HG03565 (cell line): ENCODE data around the gene ANKRD44.

Experiments used
- ATAC-seq: cut with Tn5 transposase; IDR thresholded peaks from one replicate; pipeline ENCODE4 v1.9.1; 2021; ENCODE audit warnings: mild to moderate bottlenecking, moderate library complexity; ENCODE audit not compliant: unreplicated experiment

ANKRD44 gene

GRCh38 chr2:197265036-197265435 lies 45.5 kb downstream of the ANKRD44 start:
- ATAC-seq = no peak

DNA sequence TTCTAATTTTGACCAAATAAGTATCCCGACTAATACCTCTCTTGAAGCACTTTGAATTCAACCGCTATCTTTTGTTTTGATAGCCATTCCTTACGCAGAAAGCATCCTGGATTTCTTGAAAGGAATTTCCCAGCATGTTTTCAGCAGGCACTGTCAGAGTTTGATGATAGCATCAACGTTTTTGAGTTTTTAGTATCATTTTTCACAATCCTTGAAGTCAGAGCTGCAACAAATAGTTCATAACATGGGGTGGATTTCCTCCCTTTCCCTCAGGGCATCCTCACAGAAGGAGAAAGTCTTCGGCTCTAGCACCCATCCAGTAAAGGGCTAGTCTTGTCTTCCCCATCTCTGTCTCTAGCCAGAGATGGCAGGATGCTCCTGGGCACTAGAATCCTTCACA lies 46.2 kb downstream of the ANKRD44 start:
- no peak for ATAC-seq

DNA sequence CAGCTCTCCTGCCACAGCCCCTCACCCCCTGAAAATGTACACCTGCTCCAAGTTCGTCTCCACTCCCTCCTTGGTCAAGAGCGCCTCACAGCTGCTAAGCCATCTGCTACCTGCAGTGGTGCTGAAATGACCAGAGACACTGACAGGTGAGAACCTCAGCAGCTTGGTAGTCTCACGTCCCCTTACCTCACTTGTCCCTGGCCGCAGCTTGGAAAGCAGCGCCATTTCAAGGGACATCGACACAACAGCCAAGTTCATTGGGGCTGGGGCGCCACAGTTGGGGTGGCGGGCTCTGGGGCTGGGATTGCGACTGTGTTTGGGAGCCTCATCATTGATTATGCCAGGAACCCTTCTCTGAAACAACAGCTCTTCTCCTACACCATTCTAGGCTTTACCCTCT lies 47.5 kb downstream of the ANKRD44 start:
- no peak for ATAC-seq

GRCh38 chr2:197261808-197262226 lies 48.8 kb downstream of the ANKRD44 start:
- ATAC-seq = peak; percentile 53

- ATAC-seq = no peak
These were observed 51.0 kb downstream of the ANKRD44 start for GRCh38 chr2:197259470-197259999.

DNA sequence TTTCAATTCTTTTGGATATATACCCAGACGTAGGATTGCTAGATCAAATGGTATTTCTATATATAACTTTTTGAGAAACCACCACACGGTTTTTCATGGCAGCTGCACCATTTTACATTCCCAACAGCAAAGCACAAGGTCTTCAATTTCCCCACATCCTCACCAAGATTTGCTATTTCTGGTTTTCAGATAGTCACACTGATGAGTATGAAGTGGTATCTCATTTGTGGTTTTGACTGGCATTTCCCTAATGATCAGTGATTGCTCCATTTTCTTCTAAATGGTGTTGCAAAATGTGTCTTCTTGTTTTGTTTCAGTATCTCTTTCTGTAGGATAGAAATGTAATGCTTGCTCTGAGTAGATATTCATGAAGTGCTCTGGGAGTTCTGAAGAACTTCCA lies 52.0 kb downstream of the ANKRD44 start:
- ATAC-seq = no peak

- ATAC-seq = no peak
These were observed 53.9 kb downstream of the ANKRD44 start for GRCh38 chr2:197256547-197257170.

DNA sequence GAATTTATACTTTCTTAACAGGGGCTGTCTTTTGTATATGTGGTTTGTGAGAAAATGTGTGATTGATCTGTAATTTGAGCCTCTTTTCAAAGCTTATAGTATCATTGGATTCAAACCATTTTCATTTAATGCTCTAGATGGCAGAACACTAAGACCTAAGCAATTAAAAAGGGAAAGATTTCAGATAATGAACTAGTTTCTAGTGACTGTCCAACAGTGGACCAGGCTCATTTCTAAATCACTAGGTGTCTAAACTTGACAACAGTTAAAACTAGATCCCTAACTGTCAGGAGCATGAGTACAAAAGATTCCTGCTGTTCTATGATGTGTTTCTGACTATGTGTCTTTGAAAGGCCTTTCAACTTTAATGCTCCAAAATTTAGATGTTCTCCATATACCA lies 54.6 kb downstream of the ANKRD44 start:
- ATAC-seq = no peak

- ATAC-seq = peak; percentile 89
These were observed 55.0 kb downstream of the ANKRD44 start for GRCh38 chr2:197255543-197255942.

- ATAC-seq = peak; percentile 10
These were observed 55.6 kb downstream of the ANKRD44 start for GRCh38 chr2:197254776-197255530.

- no peak for ATAC-seq
These were observed 59.0 kb downstream of the ANKRD44 start for GRCh38 chr2:197251576-197251975.

DNA sequence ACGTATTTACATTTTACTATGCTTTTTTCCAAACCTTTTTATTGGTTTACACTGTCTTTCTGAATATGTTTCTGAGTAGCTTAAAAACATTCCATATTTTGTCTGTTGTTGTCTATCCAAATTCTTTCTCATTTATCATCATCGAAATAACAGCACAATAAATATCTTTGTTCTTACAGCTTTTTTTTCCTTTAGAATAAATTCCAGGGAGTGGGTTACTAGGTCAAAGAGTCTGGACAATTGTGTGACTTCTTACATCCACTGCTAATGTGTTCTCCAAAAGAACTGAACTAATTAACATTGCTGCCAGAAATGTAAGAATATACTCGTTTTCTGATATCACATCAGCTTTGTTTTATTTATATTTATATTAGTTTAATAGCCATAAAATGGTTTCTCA lies 59.4 kb downstream of the ANKRD44 start:
- no peak for ATAC-seq

DNA sequence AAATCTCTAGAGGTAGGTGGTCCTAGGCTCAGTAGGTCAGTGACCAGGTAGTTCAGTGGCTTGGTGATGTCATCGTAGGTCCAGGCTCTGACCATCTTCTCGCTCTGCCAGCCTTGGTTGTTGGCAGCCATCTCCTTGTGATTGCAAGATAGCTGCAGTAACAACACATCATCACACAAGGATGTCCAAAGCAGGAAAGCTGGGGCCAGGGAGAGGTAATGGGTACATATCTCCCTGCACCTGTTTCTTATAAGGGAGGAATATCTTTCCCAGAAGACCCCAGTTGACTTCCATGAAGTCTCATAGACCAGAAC lies 60.5 kb downstream of the ANKRD44 start:
- ATAC-seq = no peak

- no peak for ATAC-seq
These were observed 61.0 kb downstream of the ANKRD44 start for GRCh38 chr2:197249381-197250083.

- ATAC-seq = no peak
These were observed 62.0 kb downstream of the ANKRD44 start for GRCh38 chr2:197248623-197249022.

DNA sequence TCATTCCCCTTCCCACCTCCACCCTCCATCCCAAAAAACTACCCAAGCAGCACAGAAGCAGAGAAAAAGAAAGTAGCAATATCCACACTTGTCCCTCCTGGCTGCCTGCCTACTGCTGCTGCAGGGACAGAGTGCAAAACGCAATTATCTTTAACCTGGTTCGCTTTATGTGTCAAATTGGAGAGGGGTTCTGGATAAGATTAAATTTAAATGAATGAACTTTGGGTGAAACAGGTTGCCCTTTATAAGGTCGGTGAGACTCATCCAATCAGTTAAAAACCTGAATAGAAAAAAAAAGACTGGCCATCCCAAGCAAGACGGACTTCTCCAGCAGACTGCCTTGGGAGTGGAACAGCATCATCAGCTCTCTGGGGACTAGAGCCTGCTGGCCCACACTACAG lies 62.6 kb downstream of the ANKRD44 start:
- no peak for ATAC-seq

DNA sequence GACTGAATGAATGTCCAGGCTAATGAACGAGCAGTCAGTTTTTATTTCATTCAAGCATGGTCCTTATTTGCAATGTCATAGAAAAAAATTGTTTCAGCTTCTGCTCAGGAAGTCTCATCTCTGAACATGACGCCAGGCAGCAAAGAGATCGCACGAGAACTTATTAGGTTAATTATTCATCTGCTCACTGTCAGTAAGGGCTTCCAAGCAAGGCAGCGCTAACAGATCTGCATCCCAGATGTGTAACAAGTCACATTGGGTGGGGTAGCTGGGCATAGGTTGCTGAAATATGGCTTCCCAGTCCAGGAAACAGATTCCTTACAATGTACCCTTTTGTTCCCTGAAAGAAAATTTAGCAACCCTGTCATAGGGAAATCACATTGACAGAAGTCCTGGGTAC lies 63.5 kb downstream of the ANKRD44 start:
- ATAC-seq = no peak

DNA sequence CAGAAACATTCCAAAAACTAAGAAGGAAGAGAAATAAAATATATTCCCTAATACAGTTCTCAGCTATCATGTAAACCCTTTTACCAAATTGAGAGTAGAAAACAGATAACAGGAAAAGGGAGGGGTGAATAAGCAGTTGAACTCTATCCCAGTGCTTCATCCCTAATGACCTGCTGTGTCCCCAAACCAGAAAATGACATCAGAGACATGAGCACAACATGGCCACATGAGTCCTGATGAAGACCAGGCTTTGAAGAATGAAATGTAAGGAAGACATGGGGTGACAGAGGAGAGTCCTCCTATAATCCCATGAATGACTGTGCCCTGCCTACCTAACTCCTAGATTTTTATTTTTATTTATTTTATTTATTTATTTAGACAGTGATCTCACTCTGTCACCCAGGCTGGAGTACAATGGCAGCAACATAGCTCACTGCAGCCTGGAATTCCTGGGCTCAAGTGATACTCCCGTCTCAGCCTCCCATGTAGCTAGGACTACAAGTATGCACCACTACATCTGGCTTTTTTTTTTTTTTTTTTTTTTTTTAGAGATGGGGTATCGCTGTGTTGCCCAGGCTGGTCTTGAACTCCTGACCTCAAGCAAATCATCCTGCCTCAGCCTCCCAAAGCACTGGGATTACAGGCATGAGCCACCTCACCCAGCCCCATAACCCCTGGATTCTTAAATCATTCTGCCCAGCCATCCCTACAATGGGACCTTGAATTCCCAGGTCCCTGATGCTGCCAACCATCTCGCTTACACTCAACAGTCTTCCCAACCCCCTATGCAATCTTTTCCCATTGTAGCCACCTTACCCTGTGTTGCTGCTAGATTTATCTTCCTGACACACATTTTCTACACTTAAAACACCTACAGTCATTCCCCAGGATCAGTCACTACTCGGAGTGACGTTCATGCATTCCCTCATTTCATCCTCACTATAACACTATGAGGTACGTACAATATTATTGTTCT lies 64.5 kb downstream of the ANKRD44 start:
- ATAC-seq = no peak

DNA sequence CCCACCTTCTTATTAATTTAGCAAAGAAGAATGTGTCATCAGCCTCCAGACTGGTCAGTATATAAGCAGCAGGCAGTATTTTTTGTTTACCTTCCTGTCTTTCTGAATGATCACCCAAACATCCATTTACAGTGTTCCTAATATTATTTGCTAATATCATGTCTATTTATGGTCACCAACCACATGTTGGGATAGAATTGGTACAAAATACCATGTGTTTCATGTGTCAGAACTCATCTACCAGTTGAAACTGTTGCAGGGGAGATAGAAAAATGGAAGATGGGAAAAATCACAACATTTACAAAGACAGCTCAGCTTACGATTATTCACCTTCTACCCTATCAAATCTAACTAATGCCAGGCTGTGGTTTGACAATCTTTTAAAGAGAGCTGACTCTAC lies 66.2 kb downstream of the ANKRD44 start:
- ATAC-seq = no peak

GRCh38 chr2:197242719-197243118 lies 67.9 kb downstream of the ANKRD44 start:
- ATAC-seq = no peak

GRCh38 chr2:197241596-197241995 lies 69.0 kb downstream of the ANKRD44 start:
- ATAC-seq = no peak
